Body of pancreas (tissue), 4 donors: ENCODE results near the gene ITGB6. TPM values are rescaled to one million over a fixed set of nuclear protein-coding genes. Genes with fewer than 3 reads are reported as not detected.
"Not testable (repeated sequence)": the region's sequence is repeated elsewhere in the genome, so short reads cannot be mapped to it uniquely, and the experiment has no call there.

Source experiments
- ATAC-seq: fragments of 150-250 bp; one replicate; pipeline ENCODE4 v1.9.1; 2016
- DNase-seq, 4 donors: peaks; one replicate each; pipeline ENCODE4 v3.0.0-alpha.2; 2019
- H3K27ac ChIP-seq, 4 donors: fragments of 200-600 bp; sonication (generic); 1 replicate in 3 of 4; 2 replicates in 1 of 4; pipeline versions ENCODE4 v1.5.1 to v1.6.1; 2016 to 2019; ENCODE audit warnings: mild to moderate bottlenecking in 1 of 4, mixed read lengths in 1 of 4, moderate library complexity in 1 of 4
- H3K27me3 ChIP-seq, 2 donors: fragments of 200-600 bp; sonication (generic); one replicate each; pipeline ENCODE4 v1.6.0; 2016; ENCODE audit warnings: mild to moderate bottlenecking in 1 of 2
- H3K36me3 ChIP-seq, 2 donors: fragments of 200-600 bp; sonication (generic); replicated peaks in 1 of 2; 2 replicates each; pipeline ENCODE4 v1.5.1; 2016; ENCODE audit warnings: low read depth in 2 of 2; ENCODE audit not compliant: insufficient read depth in 1 of 2
- H3K4me1 ChIP-seq: fragments of 200-600 bp; sonication (generic); one replicate; pipeline ENCODE4 v1.6.0; 2016
- H3K4me3 ChIP-seq, 2 donors: fragments of 200-600 bp; sonication (generic); 1 replicate in 1 of 2; 2 replicates in 1 of 2; pipeline ENCODE4 v1.5.1; 2016 to 2019
- H3K9me3 ChIP-seq, 3 donors: fragments of 200-600 bp; sonication (generic); 1 replicate in 2 of 3; 2 replicates in 1 of 3; pipeline ENCODE4 v1.5.1; 2016
- CTCF ChIP-seq, 7 experiments: fragments of 450-650 bp in 4 of 7; fragments of 200-600 bp in 3 of 7; sonication (generic) in 3 of 7; IDR thresholded peaks; one replicate each; pipeline ENCODE4 v1.5.1; 2016 to 2019; ENCODE audit warnings: antibody characterized with exemption in 7 of 7
- POLR2A ChIP-seq, 3 donors: fragments of 450-650 bp; IDR thresholded peaks; one replicate each; pipeline ENCODE4 v1.6.1; 2016; ENCODE audit warnings: antibody characterized with exemption in 3 of 3, mild to moderate bottlenecking in 2 of 3
- WGBS, 2 donors: methylation state at CpG; one replicate each; pipeline ENCODE4 v1.1.5; 2017; 5-methylcytosine and 5-hydroxymethylcytosine counted together
- intact Hi-C: fragments of 100-400 bp; cut with DNase I; formaldehyde crosslinking; loops from one replicate; pipeline ENCODE4 v1.15.1; 2023
- total RNA-seq, 2 donors: library from RNA; depleted of rRNA; stranded (reverse); fragments of >200 nt; gene quantifications; one replicate each; pipeline ENCODE4 v1.1.0, GENCODE V29; 2016

ITGB6 gene
- total RNA-seq, 2 donors from 2014 or later = 5.3 to 9.9 TPM

DNA sequence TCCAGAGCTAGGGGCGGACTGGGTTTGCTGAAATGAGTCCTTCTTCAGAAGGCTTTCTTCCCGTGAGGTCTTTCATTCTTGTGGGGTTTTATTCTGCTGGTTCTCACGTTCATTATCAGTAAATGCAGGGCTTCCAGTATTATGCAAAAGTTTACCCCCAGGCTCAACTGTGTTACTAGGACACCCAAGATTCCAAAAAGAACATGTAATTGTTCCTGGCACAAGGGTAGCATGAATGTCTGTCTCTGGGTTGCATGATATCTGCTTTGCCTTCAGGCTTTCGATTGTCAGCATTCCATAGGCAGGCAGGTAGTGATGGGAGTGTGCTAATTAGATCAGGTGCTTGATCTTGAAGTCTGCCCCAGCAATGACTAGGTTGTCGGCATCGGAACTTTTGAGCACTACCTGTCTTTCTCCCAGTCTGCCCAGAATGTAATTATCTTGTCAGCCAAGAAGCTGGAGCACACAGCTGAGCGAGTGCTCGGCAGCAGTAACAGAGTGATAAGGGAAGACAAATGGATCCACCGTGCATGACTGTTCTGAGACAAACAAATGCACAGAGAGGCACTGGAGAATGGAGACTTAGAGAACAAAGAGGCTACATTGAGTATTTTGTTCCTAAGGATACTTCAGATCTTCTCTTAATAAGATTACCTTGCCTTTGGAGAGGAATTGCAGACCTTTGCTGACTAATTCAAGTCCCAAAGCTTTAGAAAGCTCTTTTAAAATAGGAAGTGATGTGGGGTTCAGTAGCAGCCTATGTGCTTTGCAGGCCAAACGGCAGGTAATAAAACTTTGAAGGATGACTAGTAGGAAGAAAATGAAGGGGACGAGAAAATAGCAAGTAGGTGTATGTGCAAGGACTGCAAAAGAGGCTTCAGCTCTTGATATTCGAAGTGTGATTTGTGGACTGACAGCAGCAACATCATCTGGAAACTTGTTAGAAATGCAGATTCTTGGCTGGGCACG, 41.9 kb downstream of the ITGB6 start:
- ATAC-seq = peak; percentile 69
- 50 to 58% methylated on average over 13 of the region's 13 CpGs for WGBS, 2 donors
- no peaks in the 10 kb centered on the region for H3K36me3 ChIP-seq
- intact Hi-C loops = no loop called here
- H3K4me3 ChIP-seq = no peak overlapping the region
- H3K27me3 ChIP-seq = no peaks in the 10 kb centered on the region
- no peak for TF ChIP-seq POLR2A (IDR thresholded peaks at IDR 0.05)
- TF ChIP-seq CTCF (IDR thresholded peaks at IDR 0.05) = no peak
- DNase-seq = no peak
- H3K4me1 ChIP-seq = peaks cover 6% of the 10 kb centered on the region
- H3K9me3 ChIP-seq = no peaks in the 10 kb centered on the region
- peak overlapping the region in 2 of 4 donors; percentile 29 to 33 for H3K27ac ChIP-seq

DNA sequence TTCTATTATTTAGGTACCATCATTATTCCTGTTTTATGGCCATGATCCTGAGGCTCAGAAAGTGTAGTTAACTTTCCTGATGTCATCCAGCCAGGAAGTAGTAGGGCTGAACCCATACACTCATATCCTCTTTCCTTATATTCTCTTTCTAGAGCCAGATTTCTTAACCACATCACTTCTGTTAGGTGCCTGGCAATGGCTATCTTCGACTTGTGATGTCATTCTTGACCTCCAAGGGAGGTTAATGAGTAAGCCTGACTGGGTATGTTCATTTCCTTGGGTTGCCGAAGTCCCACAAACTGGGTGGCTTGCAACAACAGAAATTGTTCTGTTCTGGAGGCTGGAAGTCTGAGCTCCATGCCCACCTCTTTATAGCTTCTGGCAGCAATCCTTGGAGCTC, 43.4 kb downstream of the ITGB6 start:
- no peak for TF ChIP-seq CTCF (IDR thresholded peaks at IDR 0.05)
- no peak for TF ChIP-seq POLR2A (IDR thresholded peaks at IDR 0.05)
- intact Hi-C loops = no loop called here
- ATAC-seq = no peak
- Histone ChIP-seq H3K9me3 (no peaks in the 10 kb centered on the region), H3K4me1 (peaks cover 6% of the 10 kb centered on the region), H3K4me3 (no peak overlapping the region), H3K27me3 (no peaks in the 10 kb centered on the region), H3K27ac (peak overlapping the region in 1 of 4 donors; percentile 33), H3K36me3 (no peaks in the 10 kb centered on the region)
- no peak for DNase-seq
- WGBS, 2 donors = 58 to 69% methylated on average over 2 of the region's 2 CpGs

- H3K27ac ChIP-seq = no peak overlapping the region
- DNase-seq = no peak
- ATAC-seq = no peak
These were observed 44.0 kb downstream of the ITGB6 start for GRCh38 chr2:160156100-160156499.

DNA sequence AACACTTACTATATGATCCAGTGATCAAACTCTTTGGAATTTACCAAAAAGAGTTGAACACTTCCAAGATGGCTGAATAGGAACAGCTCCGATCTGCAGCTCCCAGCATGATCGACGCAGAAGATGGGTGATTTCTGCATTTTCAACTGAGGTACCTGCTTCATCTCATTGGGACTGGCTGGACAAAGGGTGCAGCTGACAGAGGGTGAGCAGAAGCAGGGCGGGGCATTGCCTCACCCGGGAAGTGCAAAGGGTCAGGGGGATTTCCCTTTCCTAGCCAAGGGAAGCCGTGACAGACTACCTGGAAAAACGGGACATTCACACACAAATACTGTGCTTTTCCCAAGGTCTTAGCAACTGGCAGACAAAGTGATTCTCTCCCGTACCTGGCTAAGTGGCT, 51.7 kb downstream of the ITGB6 start:
- 73 to 96% methylated on average over 4 to 8 of the region's 8 CpGs for WGBS, 2 donors
- H3K4me1 ChIP-seq, intact Hi-C loops, H3K4me3 ChIP-seq, H3K9me3 ChIP-seq, DNase-seq, H3K27ac ChIP-seq, ATAC-seq, H3K27me3 ChIP-seq, H3K36me3 ChIP-seq: not testable (repeated sequence)

More at GRCh38 chr2:160156100-160156499, 44.0 kb downstream of the ITGB6 start:
- Histone ChIP-seq H3K9me3 (no peaks in the 10 kb centered on the region), H3K4me3 (no peak overlapping the region), H3K36me3 (no peaks in the 10 kb centered on the region), H3K27me3 (no peaks in the 10 kb centered on the region), H3K4me1 (peaks cover 6% of the 10 kb centered on the region)
- intact Hi-C loops = no loop called here
- WGBS, 2 donors = 75 to 86% methylated on average over 4 of the region's 4 CpGs
- TF ChIP-seq CTCF (IDR thresholded peaks at IDR 0.05) (no peak), POLR2A (IDR thresholded peaks at IDR 0.05) (no peak)

DNA sequence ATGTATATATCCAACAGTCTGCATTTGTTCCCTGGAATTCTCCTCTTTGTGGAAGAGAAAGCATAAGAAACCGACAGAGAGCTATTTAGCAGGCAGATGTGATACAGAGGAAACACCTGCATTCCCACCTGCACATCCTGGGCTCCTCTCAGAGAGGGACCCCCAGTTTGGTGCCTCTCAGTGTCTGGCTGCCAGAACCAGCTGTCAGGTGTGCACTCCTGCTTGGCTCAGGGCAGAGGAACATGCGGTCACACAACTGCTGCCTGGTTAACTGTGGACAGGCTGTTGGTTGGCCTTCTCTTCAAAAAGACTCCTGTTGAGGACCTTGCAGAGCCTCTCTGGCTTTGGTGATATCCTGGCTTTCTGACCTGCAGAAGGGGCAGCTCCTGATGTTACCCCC, 54.6 kb downstream of the ITGB6 start:
- H3K9me3 ChIP-seq = no peaks in the 10 kb centered on the region
- ATAC-seq = no peak
- no peaks in the 10 kb centered on the region for H3K27me3 ChIP-seq
- H3K36me3 ChIP-seq = no peaks in the 10 kb centered on the region
- intact Hi-C loops = no loop called here
- H3K4me1 ChIP-seq = peaks cover 6% of the 10 kb centered on the region
- WGBS, 2 donors = 67 to 81% methylated on average over 2 of the region's 2 CpGs
- DNase-seq = no peak
- H3K4me3 ChIP-seq = no peak overlapping the region
- no peak overlapping the region for H3K27ac ChIP-seq
- no peak for TF ChIP-seq POLR2A (IDR thresholded peaks at IDR 0.05)
- TF ChIP-seq CTCF (IDR thresholded peaks at IDR 0.05) = no peak
